OCI-LY7 (cell line): ENCODE results near the gene CLMN.

Source experiments
- EZH2phosphoT487 ChIP-seq: fragments of 200-600 bp; sonication (generic); IDR thresholded peaks from 2 replicates; pipeline ENCODE4 v1.6.1; 2018; ENCODE audit warnings: low read depth, borderline replicate concordance, mild to moderate bottlenecking, mixed run types, antibody characterized with exemption, low read length, moderate library complexity, mixed read lengths
- TF ChIP-seq, protein P1 (sequence below): fragments of 200-600 bp; sonication (generic); conservative IDR thresholded peaks from 2 replicates; pipeline ENCODE4 v1.5.1; 2014; ENCODE audit warnings: mild to moderate bottlenecking, antibody characterized with exemption, low read length, moderate library complexity, mixed read lengths

DNA sequence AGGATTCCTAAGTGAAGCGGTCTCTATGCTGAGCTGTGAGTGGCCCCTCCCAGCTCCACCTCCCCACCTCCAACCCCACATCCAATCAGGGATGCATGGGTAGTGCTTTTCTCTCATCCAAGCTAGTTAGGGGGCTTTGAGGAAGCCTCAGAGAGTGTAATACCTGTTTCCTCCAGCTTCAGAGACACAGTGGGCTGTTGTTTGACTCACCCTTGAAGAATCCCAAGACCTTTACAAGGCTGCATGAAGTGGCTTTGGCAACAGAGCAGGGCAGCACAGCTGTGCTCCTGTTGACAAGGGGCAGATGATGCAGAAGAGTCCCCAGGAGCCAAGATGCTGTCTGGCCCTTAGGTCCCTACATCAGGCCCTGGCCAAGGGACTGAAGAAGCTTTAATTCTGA is 27.1 kb upstream of the CLMN start:
- no peak for TF ChIP-seq EZH2phosphoT487
- TF ChIP-seq, protein P1, sequence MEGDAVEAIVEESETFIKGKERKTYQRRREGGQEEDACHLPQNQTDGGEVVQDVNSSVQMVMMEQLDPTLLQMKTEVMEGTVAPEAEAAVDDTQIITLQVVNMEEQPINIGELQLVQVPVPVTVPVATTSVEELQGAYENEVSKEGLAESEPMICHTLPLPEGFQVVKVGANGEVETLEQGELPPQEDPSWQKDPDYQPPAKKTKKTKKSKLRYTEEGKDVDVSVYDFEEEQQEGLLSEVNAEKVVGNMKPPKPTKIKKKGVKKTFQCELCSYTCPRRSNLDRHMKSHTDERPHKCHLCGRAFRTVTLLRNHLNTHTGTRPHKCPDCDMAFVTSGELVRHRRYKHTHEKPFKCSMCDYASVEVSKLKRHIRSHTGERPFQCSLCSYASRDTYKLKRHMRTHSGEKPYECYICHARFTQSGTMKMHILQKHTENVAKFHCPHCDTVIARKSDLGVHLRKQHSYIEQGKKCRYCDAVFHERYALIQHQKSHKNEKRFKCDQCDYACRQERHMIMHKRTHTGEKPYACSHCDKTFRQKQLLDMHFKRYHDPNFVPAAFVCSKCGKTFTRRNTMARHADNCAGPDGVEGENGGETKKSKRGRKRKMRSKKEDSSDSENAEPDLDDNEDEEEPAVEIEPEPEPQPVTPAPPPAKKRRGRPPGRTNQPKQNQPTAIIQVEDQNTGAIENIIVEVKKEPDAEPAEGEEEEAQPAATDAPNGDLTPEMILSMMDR: no peak
